GM12892 (cell line): ENCODE results near the gene RPL32.

Source experiments
- POLR2A ChIP-seq: IDR thresholded peaks from 2 replicates; pipeline ENCODE4 v1.6.1; 2011; ENCODE audit warnings: low read depth, low read length, control low read depth
- POLR2AphosphoS5 ChIP-seq: IDR thresholded peaks from 2 replicates; pipeline ENCODE4 v1.6.1; 2011; ENCODE audit warnings: low read depth, low read length, control low read depth
- TAF1 ChIP-seq: IDR thresholded peaks from 2 replicates; pipeline ENCODE4 v1.6.1; 2011; ENCODE audit warnings: low read depth, mild to moderate bottlenecking, control low read depth, low read length, borderline replicate concordance

GRCh38 chr3:12803371-12803770 lies 38.0 kb downstream of the RPL32 start:
- no peak for TF ChIP-seq POLR2A
- TF ChIP-seq POLR2AphosphoS5 = no peak
- TF ChIP-seq TAF1 = no peak
